ENCODE data around the gene SLMAP. TPM values are rescaled to one million over a fixed set of nuclear protein-coding genes. Genes with fewer than 3 reads are reported as not detected.

SLMAP gene
- total RNA-seq, 1 donor from 2014 or later, result 57.1 TPM

DNA sequence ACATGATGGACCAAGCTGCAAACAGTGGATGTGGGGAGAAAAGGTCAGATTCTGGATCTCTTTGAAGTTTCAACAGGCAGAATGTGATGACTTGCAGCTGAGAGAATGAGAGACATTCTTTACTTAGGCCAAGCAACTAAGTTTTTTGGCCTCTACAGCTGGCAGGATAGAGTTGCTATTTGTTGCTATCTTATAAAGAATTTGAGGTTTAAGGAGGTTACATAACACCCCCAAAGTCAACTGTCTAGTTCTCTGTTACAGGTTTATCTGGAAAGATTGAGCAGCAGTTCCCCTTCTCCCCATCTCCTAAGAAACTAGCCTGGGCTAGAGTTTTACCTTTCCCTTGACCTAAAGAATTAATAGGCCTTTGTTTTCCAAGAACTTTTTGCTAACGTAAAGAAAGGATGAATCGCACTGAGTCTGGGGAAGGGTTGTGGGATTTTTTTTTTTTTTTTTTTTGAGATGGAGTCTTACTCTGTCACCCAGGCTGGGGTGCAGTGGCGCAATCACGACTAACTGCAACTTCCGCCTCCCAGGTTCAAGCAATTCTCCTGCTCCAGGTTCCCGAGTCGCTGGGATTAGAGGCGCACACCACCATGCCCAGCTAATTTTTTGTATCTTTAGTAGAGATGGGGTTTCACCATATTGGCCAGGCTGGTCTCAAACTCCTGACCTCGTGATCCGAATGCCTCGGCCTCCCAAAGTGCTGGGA is 26.6 kb upstream of the SLMAP start:
- POLR2A ChIA-PET, result no interaction called here
- H3K4me1 Mint-ChIP-seq, result no peaks in the 10 kb centered on the region
- H3K4me3 Mint-ChIP-seq, result no peak overlapping the region
- ATAC-seq (ENCODE audit: low read depth) (no peak), DNase-seq (no peak)
- no peaks in the 10 kb centered on the region for H3K9me3 Mint-ChIP-seq
- TF ChIP-seq, protein P1, sequence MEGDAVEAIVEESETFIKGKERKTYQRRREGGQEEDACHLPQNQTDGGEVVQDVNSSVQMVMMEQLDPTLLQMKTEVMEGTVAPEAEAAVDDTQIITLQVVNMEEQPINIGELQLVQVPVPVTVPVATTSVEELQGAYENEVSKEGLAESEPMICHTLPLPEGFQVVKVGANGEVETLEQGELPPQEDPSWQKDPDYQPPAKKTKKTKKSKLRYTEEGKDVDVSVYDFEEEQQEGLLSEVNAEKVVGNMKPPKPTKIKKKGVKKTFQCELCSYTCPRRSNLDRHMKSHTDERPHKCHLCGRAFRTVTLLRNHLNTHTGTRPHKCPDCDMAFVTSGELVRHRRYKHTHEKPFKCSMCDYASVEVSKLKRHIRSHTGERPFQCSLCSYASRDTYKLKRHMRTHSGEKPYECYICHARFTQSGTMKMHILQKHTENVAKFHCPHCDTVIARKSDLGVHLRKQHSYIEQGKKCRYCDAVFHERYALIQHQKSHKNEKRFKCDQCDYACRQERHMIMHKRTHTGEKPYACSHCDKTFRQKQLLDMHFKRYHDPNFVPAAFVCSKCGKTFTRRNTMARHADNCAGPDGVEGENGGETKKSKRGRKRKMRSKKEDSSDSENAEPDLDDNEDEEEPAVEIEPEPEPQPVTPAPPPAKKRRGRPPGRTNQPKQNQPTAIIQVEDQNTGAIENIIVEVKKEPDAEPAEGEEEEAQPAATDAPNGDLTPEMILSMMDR (IDR thresholded peaks at IDR 0.05), result no peak
- no peak overlapping the region for H3K27ac Mint-ChIP-seq
- no peaks in the 10 kb centered on the region for H3K27me3 Mint-ChIP-seq
- intact Hi-C loops (cut with micrococcal nuclease), result no loop called here
- H3K36me3 Mint-ChIP-seq (ENCODE audit: low read depth), result no peaks in the 10 kb centered on the region
- CTCF ChIA-PET, result no interaction called here

DNA sequence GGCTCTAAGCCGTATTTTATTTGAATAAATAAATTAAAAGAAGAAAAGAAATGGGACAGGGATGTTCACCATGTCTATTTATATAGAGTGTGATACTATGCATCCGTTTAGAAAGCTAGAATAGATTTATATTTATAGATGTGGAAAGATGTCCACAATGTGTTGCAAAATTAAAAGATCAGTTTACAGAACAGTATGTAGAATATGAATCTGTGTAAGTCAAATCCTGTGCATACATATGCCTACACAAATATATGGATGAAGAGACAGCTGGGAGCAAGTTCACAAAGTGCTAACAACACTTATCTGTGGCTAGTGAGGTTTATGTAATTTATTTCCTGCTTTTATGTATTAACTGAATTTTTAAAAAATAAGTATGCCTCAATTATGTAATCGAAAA is 25.4 kb upstream of the SLMAP start:
- intact Hi-C loops (cut with micrococcal nuclease), result no loop called here
- Mint-ChIP-seq H3K9me3 (no peaks in the 10 kb centered on the region), H3K4me3 (no peak overlapping the region), H3K27me3 (no peaks in the 10 kb centered on the region), H3K4me1 (no peaks in the 10 kb centered on the region), H3K27ac (no peak overlapping the region), H3K36me3 (ENCODE audit: low read depth) (no peaks in the 10 kb centered on the region)
- DNase-seq (no peak), ATAC-seq (ENCODE audit: low read depth) (no peak)
- CTCF ChIA-PET, result no interaction called here
- TF ChIP-seq, protein P1 (IDR thresholded peaks at IDR 0.05), result no peak
- POLR2A ChIA-PET, result no interaction called here

DNA sequence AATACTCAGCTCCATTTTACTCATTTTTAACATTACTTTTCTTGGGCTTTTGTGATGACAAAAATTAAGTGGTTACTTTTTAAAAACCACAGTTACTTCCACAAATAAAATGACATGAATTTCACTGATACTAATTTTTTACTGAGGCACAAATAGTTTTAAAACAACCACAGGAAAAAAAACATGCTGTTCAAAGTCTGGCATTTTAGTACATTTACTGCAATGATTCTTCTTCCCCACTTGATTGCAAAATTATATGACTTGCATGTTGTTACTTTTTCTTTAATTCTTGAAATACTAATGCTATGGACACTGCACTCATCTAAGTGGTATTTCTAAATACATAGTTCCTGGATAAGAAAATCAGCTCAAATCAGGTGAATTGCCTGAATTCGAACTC is 24.8 kb upstream of the SLMAP start:
- Mint-ChIP-seq H3K9me3 (no peaks in the 10 kb centered on the region), H3K27ac (no peak overlapping the region), H3K4me3 (no peak overlapping the region), H3K36me3 (ENCODE audit: low read depth) (no peaks in the 10 kb centered on the region), H3K4me1 (no peaks in the 10 kb centered on the region), H3K27me3 (no peaks in the 10 kb centered on the region)
- POLR2A ChIA-PET, result no interaction called here
- CTCF ChIA-PET, result no interaction called here
- no peak for ATAC-seq (ENCODE audit: low read depth)
- DNase-seq, result no peak
- TF ChIP-seq, protein P1 (IDR thresholded peaks at IDR 0.05), result no peak
- intact Hi-C loops (cut with micrococcal nuclease), result no loop called here

DNA sequence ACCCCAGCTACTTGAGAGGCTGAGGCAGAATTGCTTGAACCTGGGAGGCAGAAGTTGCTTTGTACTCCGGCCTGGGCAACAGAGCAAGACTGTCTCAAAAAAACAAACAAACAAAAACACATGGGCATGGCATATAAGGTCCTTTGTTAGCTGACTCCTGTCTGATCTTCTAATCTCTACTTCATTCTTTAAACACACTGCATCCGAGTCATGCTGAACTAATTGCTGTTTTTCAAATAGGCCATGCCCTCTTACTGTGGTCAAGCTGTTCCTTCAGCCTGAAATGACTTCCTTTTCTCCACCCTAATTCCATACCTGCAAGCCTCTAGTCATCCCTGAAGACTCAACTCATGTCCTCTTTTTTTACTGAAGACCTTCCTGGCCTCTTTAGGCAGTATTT is 22.3 kb upstream of the SLMAP start:
- TF ChIP-seq, protein P1 (IDR thresholded peaks at IDR 0.05), result no peak
- Mint-ChIP-seq H3K4me3 (no peak overlapping the region), H3K4me1 (no peaks in the 10 kb centered on the region), H3K27me3 (no peaks in the 10 kb centered on the region), H3K9me3 (no peaks in the 10 kb centered on the region), H3K36me3 (ENCODE audit: low read depth) (no peaks in the 10 kb centered on the region), H3K27ac (no peak overlapping the region)
- ATAC-seq (ENCODE audit: low read depth), result no peak
- CTCF ChIA-PET, result no interaction called here
- DNase-seq, result no peak
- POLR2A ChIA-PET, result no interaction called here
- intact Hi-C loops (cut with micrococcal nuclease), result no loop called here

GRCh38 chr3:57735405-57735804 is 20.7 kb upstream of the SLMAP start:
- H3K4me3 Mint-ChIP-seq, result no peak overlapping the region
- no peaks in the 10 kb centered on the region for H3K36me3 Mint-ChIP-seq (ENCODE audit: low read depth)
- CTCF ChIA-PET, result no interaction called here
- intact Hi-C loops (cut with micrococcal nuclease), result no loop called here
- DNase-seq (no peak), ATAC-seq (ENCODE audit: low read depth) (no peak)
- no peaks in the 10 kb centered on the region for H3K4me1 Mint-ChIP-seq
- POLR2A ChIA-PET, result no interaction called here
- no peak overlapping the region for H3K27ac Mint-ChIP-seq
- TF ChIP-seq, protein P1 (IDR thresholded peaks at IDR 0.05), result no peak
- H3K9me3 Mint-ChIP-seq, result no peaks in the 10 kb centered on the region
- H3K27me3 Mint-ChIP-seq, result no peaks in the 10 kb centered on the region

Data from activated B cell treated with CpG ODN at 0.5 μM for 24 hours (primary cell).